ENCODE results near the gene TMEM30B. TPM values are rescaled to one million over a fixed set of nuclear protein-coding genes. Genes with fewer than 3 reads are reported as not detected.

Gene TMEM30B
- total RNA-seq, 6 experiments from 2014 or later, result not detected

GRCh38 chr14:61308198-61308597, 27.1 kb upstream of the TMEM30B start:
- H3K4me1 Mint-ChIP-seq (ENCODE audit: low read depth), result no peaks in the 10 kb centered on the region
- peaks cover 3% of the 10 kb centered on the region; the same call in 1 of the 2 replicates for H3K27me3 Mint-ChIP-seq (ENCODE audit: insufficient read depth)
- no peak for TF ChIP-seq CTCF (IDR thresholded peaks at IDR 0.05)
- DNase-seq, result no peak
- H3K36me3 Mint-ChIP-seq (ENCODE audit: low read depth), result no peaks in the 10 kb centered on the region
- no peak overlapping the region for H3K27ac Mint-ChIP-seq
- H3K9me3 Mint-ChIP-seq, result peaks cover 4% of the 10 kb centered on the region
- H3K4me3 Mint-ChIP-seq, result no peak overlapping the region

- DNase-seq, result no peak
- no peaks in the 10 kb centered on the region for H3K4me1 Mint-ChIP-seq (ENCODE audit: low read depth)
- TF ChIP-seq CTCF (IDR thresholded peaks at IDR 0.05), result no peak
- peaks cover 2% of the 10 kb centered on the region for H3K9me3 Mint-ChIP-seq
- H3K36me3 Mint-ChIP-seq (ENCODE audit: low read depth), result no peaks in the 10 kb centered on the region
- no peak overlapping the region for H3K4me3 Mint-ChIP-seq
- no peak overlapping the region for H3K27ac Mint-ChIP-seq
- H3K27me3 Mint-ChIP-seq (ENCODE audit: insufficient read depth), result peaks cover 3% of the 10 kb centered on the region; the same call in 1 of the 2 replicates
Measured at GRCh38 chr14:61304688-61305087, 23.6 kb upstream of the TMEM30B start.

GRCh38 chr14:61300754-61301153, 19.6 kb upstream of the TMEM30B start:
- H3K27ac Mint-ChIP-seq, result no peak overlapping the region
- peaks cover 4% of the 10 kb centered on the region; the same call in 1 of the 2 replicates for H3K4me1 Mint-ChIP-seq (ENCODE audit: low read depth)
- no peak for TF ChIP-seq CTCF (IDR thresholded peaks at IDR 0.05)

GRCh38 chr14:61300209-61300608, 19.1 kb upstream of the TMEM30B start:
- H3K4me1 Mint-ChIP-seq (ENCODE audit: low read depth), result peaks cover 4% of the 10 kb centered on the region; the same call in 1 of the 2 replicates
- H3K9me3 Mint-ChIP-seq, result no peaks in the 10 kb centered on the region
- DNase-seq, result no peak
- TF ChIP-seq CTCF (IDR thresholded peaks at IDR 0.05), result no peak
- H3K27ac Mint-ChIP-seq, result no peak overlapping the region
- H3K36me3 Mint-ChIP-seq (ENCODE audit: low read depth), result no peaks in the 10 kb centered on the region
- no peak overlapping the region for H3K4me3 Mint-ChIP-seq
- H3K27me3 Mint-ChIP-seq (ENCODE audit: insufficient read depth), result peaks cover 10% of the 10 kb centered on the region

More at GRCh38 chr14:61300754-61301153, 19.6 kb upstream of the TMEM30B start:
- Mint-ChIP-seq H3K27me3 (ENCODE audit: insufficient read depth) (peaks cover 8% of the 10 kb centered on the region), H3K9me3 (no peaks in the 10 kb centered on the region), H3K4me3 (no peak overlapping the region), H3K36me3 (ENCODE audit: low read depth) (no peaks in the 10 kb centered on the region)
- DNase-seq, result no peak

GRCh38 chr14:61298824-61299223, 17.7 kb upstream of the TMEM30B start:
- peaks cover 4% of the 10 kb centered on the region; the same call in 1 of the 2 replicates for H3K4me1 Mint-ChIP-seq (ENCODE audit: low read depth)
- no peak for TF ChIP-seq CTCF (IDR thresholded peaks at IDR 0.05)
- no peak overlapping the region for H3K4me3 Mint-ChIP-seq
- peaks cover 11% of the 10 kb centered on the region for H3K27me3 Mint-ChIP-seq (ENCODE audit: insufficient read depth)
- no peaks in the 10 kb centered on the region for H3K9me3 Mint-ChIP-seq
- no peaks in the 10 kb centered on the region for H3K36me3 Mint-ChIP-seq (ENCODE audit: low read depth)
- H3K27ac Mint-ChIP-seq, result no peak overlapping the region
- no peak for DNase-seq

- no peak overlapping the region for H3K4me3 Mint-ChIP-seq
- no peak overlapping the region for H3K27ac Mint-ChIP-seq
- no peaks in the 10 kb centered on the region for H3K9me3 Mint-ChIP-seq
- peaks cover 4% of the 10 kb centered on the region; the same call in 1 of the 2 replicates for H3K4me1 Mint-ChIP-seq (ENCODE audit: low read depth)
- no peak for TF ChIP-seq CTCF (IDR thresholded peaks at IDR 0.05)
- no peak for DNase-seq
- H3K27me3 Mint-ChIP-seq (ENCODE audit: insufficient read depth), result peaks cover 11% of the 10 kb centered on the region
- no peaks in the 10 kb centered on the region for H3K36me3 Mint-ChIP-seq (ENCODE audit: low read depth)
Measured at GRCh38 chr14:61297581-61297980, 16.4 kb upstream of the TMEM30B start.
